ENCODE measurements around the gene SORCS3. TPM values are rescaled to one million over a fixed set of nuclear protein-coding genes. Genes with fewer than 3 reads are reported as not detected.

SORCS3 gene
- total RNA-seq, 1 experiment from 2014 or later: not detected

- no peaks in the 10 kb centered on the region for H3K9me3 Mint-ChIP-seq (ENCODE audit: unreplicated experiment)
- BruUV-seq (replicated peaks): no TSS peak
- CTCF ChIA-PET: interaction anchor here (0.6 to 1.0 kb wide), 3 partner anchors 14 to 144 kb away, joined by 3 to 4 read pairs (median 3); no protein-coding TSS in a partner anchor
- POLR2A ChIA-PET: no interaction called here
- intact Hi-C loops (cut with micrococcal nuclease): no loop called here
- no peaks in the 10 kb centered on the region for H3K4me1 Mint-ChIP-seq (ENCODE audit: insufficient read depth, unreplicated experiment)
- no peaks in the 10 kb centered on the region for H3K36me3 Mint-ChIP-seq (ENCODE audit: insufficient read depth, unreplicated experiment)
- H3K4me3 Mint-ChIP-seq (ENCODE audit: unreplicated experiment): no peak overlapping the region
- no peaks in the 10 kb centered on the region for H3K27me3 Mint-ChIP-seq (ENCODE audit: insufficient read depth, unreplicated experiment)
- TF ChIP-seq CTCF (IDR thresholded peaks at IDR 0.05; ENCODE audit: unreplicated experiment): no peak
- DNase-seq (ENCODE audit: unreplicated experiment): no peak
- H3K27ac Mint-ChIP-seq (ENCODE audit: low read depth, unreplicated experiment): no peak overlapping the region
Measured at GRCh38 chr10:104780165-104780564, 139.1 kb downstream of the SORCS3 start.

- Mint-ChIP-seq H3K9me3 (ENCODE audit: unreplicated experiment) (no peaks in the 10 kb centered on the region), H3K27me3 (ENCODE audit: insufficient read depth, unreplicated experiment) (no peaks in the 10 kb centered on the region), H3K4me3 (ENCODE audit: unreplicated experiment) (no peak overlapping the region), H3K27ac (ENCODE audit: low read depth, unreplicated experiment) (no peak overlapping the region), H3K36me3 (ENCODE audit: insufficient read depth, unreplicated experiment) (no peaks in the 10 kb centered on the region), H3K4me1 (ENCODE audit: insufficient read depth, unreplicated experiment) (no peaks in the 10 kb centered on the region)
- intact Hi-C loops (cut with micrococcal nuclease): no loop called here
- CTCF ChIA-PET: interaction anchor here (0.6 to 1.0 kb wide), 4 partner anchors 10 to 144 kb away, joined by 3 to 4 read pairs (median 3); no protein-coding TSS in a partner anchor
- no peak for DNase-seq (ENCODE audit: unreplicated experiment)
- POLR2A ChIA-PET: no interaction called here
- TF ChIP-seq CTCF (IDR thresholded peaks at IDR 0.05; ENCODE audit: unreplicated experiment): no peak
- no TSS peak for BruUV-seq (replicated peaks)
Measured at GRCh38 chr10:104780946-104781595, 140.0 kb downstream of the SORCS3 start.

- CTCF ChIA-PET: no interaction called here
- no TSS peak for BruUV-seq (replicated peaks)
Measured at GRCh38 chr10:104784452-104784851, 143.4 kb downstream of the SORCS3 start.

GRCh38 chr10:104791471-104791870 is 150.4 kb downstream of the SORCS3 start:
- intact Hi-C loops (cut with micrococcal nuclease): no loop called here
- Mint-ChIP-seq H3K36me3 (ENCODE audit: insufficient read depth, unreplicated experiment) (no peaks in the 10 kb centered on the region), H3K9me3 (ENCODE audit: unreplicated experiment) (no peaks in the 10 kb centered on the region), H3K4me3 (ENCODE audit: unreplicated experiment) (no peak overlapping the region), H3K4me1 (ENCODE audit: insufficient read depth, unreplicated experiment) (no peaks in the 10 kb centered on the region), H3K27me3 (ENCODE audit: insufficient read depth, unreplicated experiment) (no peaks in the 10 kb centered on the region), H3K27ac (ENCODE audit: low read depth, unreplicated experiment) (no peak overlapping the region)
- CTCF ChIA-PET: interaction anchor here (0.9 to 2.2 kb wide), 3 partner anchors 10 to 272 kb away, joined by 3 to 9 read pairs (median 3); no protein-coding TSS in a partner anchor
- POLR2A ChIA-PET: interaction anchor here (0.7 kb wide), 1 partner anchor 21 kb away, joined by 3 read pairs; no protein-coding TSS in a partner anchor
- TF ChIP-seq CTCF (IDR thresholded peaks at IDR 0.05; ENCODE audit: unreplicated experiment): no peak
- no TSS peak for BruUV-seq (replicated peaks)
- DNase-seq (ENCODE audit: unreplicated experiment): no peak

More at GRCh38 chr10:104784452-104784851, 143.4 kb downstream of the SORCS3 start:
- intact Hi-C loops (cut with micrococcal nuclease): no loop called here
- POLR2A ChIA-PET: no interaction called here
- H3K9me3 Mint-ChIP-seq (ENCODE audit: unreplicated experiment): no peaks in the 10 kb centered on the region
- no peaks in the 10 kb centered on the region for H3K27me3 Mint-ChIP-seq (ENCODE audit: insufficient read depth, unreplicated experiment)
- no peaks in the 10 kb centered on the region for H3K4me1 Mint-ChIP-seq (ENCODE audit: insufficient read depth, unreplicated experiment)
- no peak for DNase-seq (ENCODE audit: unreplicated experiment)
- no peak overlapping the region for H3K27ac Mint-ChIP-seq (ENCODE audit: low read depth, unreplicated experiment)
- TF ChIP-seq CTCF (IDR thresholded peaks at IDR 0.05; ENCODE audit: unreplicated experiment): no peak
- H3K36me3 Mint-ChIP-seq (ENCODE audit: insufficient read depth, unreplicated experiment): no peaks in the 10 kb centered on the region
- H3K4me3 Mint-ChIP-seq (ENCODE audit: unreplicated experiment): no peak overlapping the region
